MM.1S (cell line): ENCODE results near the gene ITGA6.

Experiments
- CTCF ChIP-seq: fragments of 300-600 bp; sonication (generic); IDR thresholded peaks from 2 replicates; pipeline ENCODE4 v1.5.1; 2016; ENCODE audit warnings: antibody characterized with exemption, low read length, mixed read lengths
- EZH2 ChIP-seq: fragments of 300-600 bp; sonication (generic); optimal IDR thresholded peaks from 2 replicates; pipeline ENCODE3; 2017; ENCODE audit warnings: low read depth, mild to moderate bottlenecking, antibody characterized with exemption, low read length, mixed read lengths
- EZH2phosphoT487 ChIP-seq: fragments of 300-600 bp; sonication (generic); IDR thresholded peaks from 2 replicates; pipeline ENCODE4 v1.6.1; 2018; ENCODE audit warnings: antibody characterized with exemption, low read length

GRCh38 chr2:172535119-172535518 is 107.7 kb downstream of the ITGA6 start:
- TF ChIP-seq CTCF (no peak), EZH2 (no peak), EZH2phosphoT487 (no peak)
